OCI-LY1 (cell line): ENCODE measurements around the gene EPHA5.

Experiments
- H2AFZ ChIP-seq: fragments of 200-600 bp; sonication (generic), shearing (Covaris generic); 2 replicates; pipeline ENCODE4 v1.6.0; 2014; ENCODE audit warnings: antibody characterized with exemption, mild to moderate bottlenecking, low read length
- H3F3A ChIP-seq: fragments of 200-600 bp; sonication (generic), shearing (Covaris generic); 2 replicates; pipeline ENCODE4 v1.6.0; 2014; ENCODE audit warnings: mild to moderate bottlenecking, antibody characterized with exemption, low read length, moderate library complexity; ENCODE audit not compliant: insufficient read depth
- H3K27ac ChIP-seq: fragments of 200-600 bp; sonication (generic); 2 replicates; pipeline ENCODE4 v1.5.1; 2014; ENCODE audit warnings: low read length, mixed run types, mild to moderate bottlenecking, low read depth; ENCODE audit not compliant: poor library complexity, severe bottlenecking
- H3K27me3 ChIP-seq: fragments of 200-600 bp; sonication (generic); 2 replicates; pipeline ENCODE4 v1.6.0; 2014; ENCODE audit warnings: antibody characterized with exemption, mild to moderate bottlenecking, low read length, moderate library complexity; ENCODE audit not compliant: insufficient read depth
- H3K36me3 ChIP-seq: fragments of 200-600 bp; sonication (generic); 2 replicates; pipeline ENCODE4 v1.6.1; 2014; ENCODE audit warnings: mild to moderate bottlenecking, antibody characterized with exemption, low read length, moderate library complexity, mixed read lengths; ENCODE audit not compliant: insufficient read depth
- H3K4me1 ChIP-seq: fragments of 200-600 bp; sonication (generic); 2 replicates; pipeline ENCODE4 v1.5.1; 2014; ENCODE audit warnings: mild to moderate bottlenecking, low read length, moderate library complexity; ENCODE audit not compliant: insufficient read depth, severe bottlenecking
- H3K4me2 ChIP-seq: fragments of 200-600 bp; sonication (generic), shearing (Covaris generic); 2 replicates; pipeline ENCODE4 v1.6.1; 2014; ENCODE audit warnings: low read length
- H3K4me3 ChIP-seq: fragments of 200-600 bp; sonication (generic); 2 replicates; pipeline ENCODE4 v1.5.1; 2014; ENCODE audit warnings: low read length, low read depth, mild to moderate bottlenecking, mixed read lengths; ENCODE audit not compliant: poor library complexity, severe bottlenecking
- H3K79me2 ChIP-seq: fragments of 200-600 bp; shearing (Covaris generic); 2 replicates; pipeline ENCODE4 v1.6.1; 2016; ENCODE audit warnings: mixed run types, low read length, mixed read lengths; ENCODE audit not compliant: insufficient read depth
- H3K9ac ChIP-seq: fragments of 200-600 bp; sonication (generic), shearing (Covaris generic); 2 replicates; pipeline ENCODE4 v1.6.1; 2014; ENCODE audit warnings: mild to moderate bottlenecking, low read length, mixed read lengths
- H3K9me2 ChIP-seq: fragments of 200-600 bp; sonication (generic), shearing (Covaris generic); 2 replicates; pipeline ENCODE4 v1.6.1; 2014; ENCODE audit warnings: low read depth, mild to moderate bottlenecking, low read length, mixed read lengths
- H3K9me3 ChIP-seq: fragments of 200-600 bp; shearing (Covaris generic); 2 replicates; pipeline ENCODE4 v1.6.1; 2014; ENCODE audit warnings: low read length, mixed read lengths
- H4K20me1 ChIP-seq: fragments of 200-600 bp; sonication (generic), shearing (Covaris generic); 2 replicates; pipeline ENCODE4 v1.6.0; 2016; ENCODE audit warnings: mild to moderate bottlenecking, low read length; ENCODE audit not compliant: insufficient read depth
- CTCF ChIP-seq: fragments of 200-600 bp; sonication (generic), shearing (Covaris generic); IDR thresholded peaks from 2 replicates; pipeline ENCODE4 v1.5.1; 2017; ENCODE audit warnings: mild to moderate bottlenecking, antibody characterized with exemption, low read length, moderate library complexity, mixed read lengths
- EZH2 ChIP-seq: fragments of 200-600 bp; sonication (generic), shearing (Covaris generic); IDR thresholded peaks from 2 replicates; pipeline ENCODE4 v1.8.0; 2017; ENCODE audit warnings: borderline replicate concordance, mixed run types, mild to moderate bottlenecking, antibody characterized with exemption, low read length, moderate library complexity, mixed read lengths

EPHA5 gene

GRCh38 chr4:65453398-65453797 lies 216.9 kb downstream of the EPHA5 start:
- Histone ChIP-seq H3K36me3 (no peaks in the 10 kb centered on the region), H3K9me2 (no peaks in the 10 kb centered on the region), H3K27ac (no peak overlapping the region), H4K20me1 (no peaks in the 10 kb centered on the region), H3K4me2 (no peak overlapping the region), H3K27me3 (no peaks in the 10 kb centered on the region), H3K9me3 (no peaks in the 10 kb centered on the region), H3K4me1 (no peaks in the 10 kb centered on the region), H3K4me3 (no peak overlapping the region), H3K79me2 (no peaks in the 10 kb centered on the region), H2AFZ (no peak overlapping the region), H3F3A (no peaks in the 10 kb centered on the region), H3K9ac (no peak overlapping the region)
- no peak for TF ChIP-seq EZH2
- TF ChIP-seq CTCF: no peak

GRCh38 chr4:65450899-65451298 lies 219.4 kb downstream of the EPHA5 start:
- Histone ChIP-seq H3K4me1 (no peaks in the 10 kb centered on the region), H3K27me3 (no peaks in the 10 kb centered on the region), H3K9ac (no peak overlapping the region), H3F3A (no peaks in the 10 kb centered on the region), H3K9me3 (no peaks in the 10 kb centered on the region), H2AFZ (no peak overlapping the region), H3K27ac (no peak overlapping the region), H3K4me3 (no peak overlapping the region), H3K4me2 (no peak overlapping the region), H3K36me3 (no peaks in the 10 kb centered on the region), H3K9me2 (no peaks in the 10 kb centered on the region), H3K79me2 (no peaks in the 10 kb centered on the region), H4K20me1 (no peaks in the 10 kb centered on the region)
- TF ChIP-seq CTCF: no peak
- TF ChIP-seq EZH2: no peak

- Histone ChIP-seq H3K4me2 (no peak overlapping the region), H3K4me1 (no peaks in the 10 kb centered on the region), H3K27me3 (no peaks in the 10 kb centered on the region), H4K20me1 (no peaks in the 10 kb centered on the region), H3K4me3 (no peak overlapping the region), H3K27ac (no peak overlapping the region), H3K36me3 (no peaks in the 10 kb centered on the region), H3K9ac (no peak overlapping the region), H3K79me2 (no peaks in the 10 kb centered on the region), H3K9me2 (no peaks in the 10 kb centered on the region), H3F3A (no peaks in the 10 kb centered on the region), H3K9me3 (no peaks in the 10 kb centered on the region), H2AFZ (no peak overlapping the region)
- TF ChIP-seq CTCF: no peak
- TF ChIP-seq EZH2: no peak
Observed at GRCh38 chr4:65437102-65437501, 233.2 kb downstream of the EPHA5 start.
